ENCODE results near the gene CASQ1.
A peak's percentile ranks its signal among the peaks of the same experiment; 100 is the strongest.

Gene CASQ1

GRCh38 chr1:160226623-160227022 is 36.2 kb downstream of the CASQ1 start:
- DNase-seq (ENCODE audit: low read depth), result no peak

DNA sequence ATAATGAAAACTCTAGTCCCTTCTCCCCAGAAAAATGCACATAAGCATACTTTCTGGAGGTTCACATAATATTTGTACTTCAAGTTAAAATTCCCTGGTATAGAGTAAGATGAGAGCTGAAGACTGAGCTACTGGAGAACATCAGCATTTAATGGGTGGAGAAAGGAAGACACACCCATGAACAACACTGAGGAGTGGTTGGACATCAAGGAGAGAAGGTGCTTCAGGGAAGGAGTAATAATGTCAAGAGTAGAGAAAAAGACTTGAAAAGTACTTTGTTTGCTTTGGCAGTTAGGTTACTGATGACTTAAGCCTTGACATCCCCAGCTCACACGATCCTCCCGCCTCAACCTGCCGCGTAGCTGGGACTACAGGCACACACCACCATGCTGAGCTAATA is 36.7 kb downstream of the CASQ1 start:
- no peak for DNase-seq (ENCODE audit: low read depth)

DNA sequence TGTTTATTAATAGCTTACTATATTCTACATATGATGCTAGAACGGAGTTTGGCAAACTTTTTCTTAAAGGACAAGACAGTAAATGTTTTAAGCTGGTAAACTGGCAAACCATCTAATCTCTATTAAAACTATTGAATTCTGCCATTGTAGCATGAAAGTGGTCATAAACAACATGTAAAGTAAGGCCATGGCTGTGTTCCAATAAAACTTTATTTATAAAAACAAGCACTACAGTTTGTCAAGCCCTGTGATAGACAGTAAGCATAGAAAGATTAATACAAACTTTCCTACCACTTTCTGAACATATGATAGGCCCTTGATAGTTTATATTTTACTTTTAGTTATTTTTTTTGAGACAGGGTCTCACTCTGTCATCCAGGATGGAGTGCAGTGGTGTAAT is 37.2 kb downstream of the CASQ1 start:
- no peak for DNase-seq (ENCODE audit: low read depth)

DNA sequence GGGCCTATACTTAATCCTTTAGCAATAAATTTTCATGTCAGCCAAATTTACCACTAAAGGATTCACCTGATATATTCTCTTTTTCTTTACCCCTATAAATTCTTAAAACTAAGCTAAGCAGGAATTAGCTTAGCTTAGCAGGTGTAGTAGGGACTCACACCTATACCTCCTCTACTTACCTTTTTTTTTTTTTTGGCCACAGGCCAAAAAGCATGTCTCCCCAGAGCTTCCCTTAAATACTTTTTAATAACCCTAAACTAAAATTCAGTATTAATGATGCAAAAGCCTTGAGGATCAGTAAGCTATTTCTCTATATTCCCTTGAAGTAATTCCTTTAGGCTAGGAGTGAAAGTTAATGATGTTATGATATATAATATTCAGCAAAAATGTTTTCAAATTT is 38.1 kb downstream of the CASQ1 start:
- DNase-seq (ENCODE audit: low read depth), result no peak

GRCh38 chr1:160232911-160233310 is 42.5 kb downstream of the CASQ1 start:
- no peak for DNase-seq (ENCODE audit: low read depth)

GRCh38 chr1:160236806-160237205 is 46.4 kb downstream of the CASQ1 start:
- no peak for DNase-seq (ENCODE audit: low read depth)

DNA sequence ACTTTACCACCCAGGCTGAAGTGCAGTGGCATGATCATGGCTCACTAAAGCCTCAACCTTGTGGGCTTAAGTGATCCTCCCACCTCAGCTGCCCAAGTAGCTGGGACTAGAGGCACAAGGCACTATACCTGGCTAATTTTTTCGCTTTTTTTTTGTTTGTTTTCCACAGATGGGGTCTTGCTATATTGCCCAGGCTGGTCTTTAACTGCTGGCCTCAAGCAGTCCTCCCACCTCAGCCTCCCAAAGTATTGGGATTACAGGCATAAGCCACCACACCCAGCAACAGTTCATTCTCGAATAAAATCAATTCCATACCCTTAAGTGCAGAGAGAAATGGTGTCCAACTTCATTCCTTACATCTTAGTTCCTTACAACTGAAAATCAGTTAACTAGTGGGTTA is 47.2 kb downstream of the CASQ1 start:
- DNase-seq (ENCODE audit: low read depth), result no peak

- DNase-seq (ENCODE audit: low read depth), result peak; percentile 16
Measured at GRCh38 chr1:160238408-160238807, 48.0 kb downstream of the CASQ1 start.

- no peak for DNase-seq (ENCODE audit: low read depth)
Measured at GRCh38 chr1:160239582-160240299, 49.4 kb downstream of the CASQ1 start.

DNA sequence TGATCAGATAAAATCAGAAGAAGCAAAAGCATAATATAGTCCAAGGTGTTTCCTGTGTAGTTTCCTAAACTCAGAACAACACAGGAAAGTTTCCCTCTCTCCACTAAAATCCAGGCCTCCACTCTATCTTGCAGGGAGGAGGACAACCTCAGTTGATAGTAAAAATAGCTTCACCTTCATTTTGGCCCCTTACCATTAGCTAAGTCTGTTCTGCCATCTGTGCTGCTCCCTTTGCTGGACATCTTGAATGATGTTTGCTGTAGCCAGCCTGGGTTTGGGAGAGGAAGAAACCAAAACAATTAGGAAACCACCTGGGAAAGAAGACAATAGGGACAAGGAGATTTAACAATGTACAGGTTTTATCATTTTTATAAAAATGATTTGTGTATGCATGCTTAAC is 53.4 kb downstream of the CASQ1 start:
- no peak for DNase-seq (ENCODE audit: low read depth)

GRCh38 chr1:160244209-160244608 is 53.8 kb downstream of the CASQ1 start:
- DNase-seq (ENCODE audit: low read depth), result no peak

GRCh38 chr1:160245434-160245833 is 55.1 kb downstream of the CASQ1 start:
- DNase-seq (ENCODE audit: low read depth), result no peak

GRCh38 chr1:160247053-160247452 is 56.7 kb downstream of the CASQ1 start:
- no peak for DNase-seq (ENCODE audit: low read depth)

- no peak for DNase-seq (ENCODE audit: low read depth)
Measured at GRCh38 chr1:160251011-160251410, 60.6 kb downstream of the CASQ1 start.
